Measurements from ENCODE around the gene FAT1.

FAT1 gene

GRCh38 chr4:186754976-186755375, 31.3 kb upstream of the FAT1 start:
- DNase-seq, result no peak

DNA sequence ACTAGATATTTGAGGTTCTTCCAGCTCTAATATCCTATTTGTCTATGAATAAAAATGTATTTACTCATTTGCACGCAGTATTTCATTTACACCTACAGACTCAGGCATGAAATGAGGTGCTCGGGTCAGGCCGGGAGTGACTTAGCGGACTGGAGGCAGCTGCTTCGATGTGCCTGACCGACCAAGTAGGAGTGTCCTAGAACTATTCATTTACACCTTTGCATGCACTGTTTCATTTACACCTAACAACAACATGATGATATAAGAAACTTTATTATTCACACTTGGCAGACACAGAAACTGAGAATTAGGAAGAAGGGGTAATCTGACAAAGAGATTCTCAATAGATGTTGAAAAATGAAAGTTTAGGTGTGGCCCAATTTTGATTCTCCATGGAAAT, 28.7 kb upstream of the FAT1 start:
- DNase-seq, result no peak

GRCh38 chr4:186749611-186750281, 26.1 kb upstream of the FAT1 start:
- DNase-seq, result no peak

- no peak for DNase-seq
Measured at GRCh38 chr4:186746581-186746980, 22.9 kb upstream of the FAT1 start.

DNA sequence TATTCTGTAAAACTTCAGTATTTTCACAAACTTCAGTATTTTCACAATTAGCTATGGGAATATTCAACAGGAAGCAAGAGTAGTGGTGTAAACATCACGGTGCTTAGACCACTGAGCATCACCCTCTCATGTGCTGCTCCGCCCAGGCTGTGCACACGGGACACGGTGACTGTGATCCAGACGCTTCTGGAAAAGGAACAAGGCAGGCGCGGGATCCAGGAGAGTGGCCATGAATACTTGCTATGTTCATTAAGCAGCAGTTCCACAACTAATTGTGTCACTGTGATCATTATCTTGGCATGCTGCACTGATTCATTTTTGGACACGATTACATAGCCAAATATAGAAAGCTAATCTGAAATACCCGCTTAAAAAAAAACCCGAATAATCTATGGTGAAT, 19.6 kb upstream of the FAT1 start:
- no peak for DNase-seq

DNA sequence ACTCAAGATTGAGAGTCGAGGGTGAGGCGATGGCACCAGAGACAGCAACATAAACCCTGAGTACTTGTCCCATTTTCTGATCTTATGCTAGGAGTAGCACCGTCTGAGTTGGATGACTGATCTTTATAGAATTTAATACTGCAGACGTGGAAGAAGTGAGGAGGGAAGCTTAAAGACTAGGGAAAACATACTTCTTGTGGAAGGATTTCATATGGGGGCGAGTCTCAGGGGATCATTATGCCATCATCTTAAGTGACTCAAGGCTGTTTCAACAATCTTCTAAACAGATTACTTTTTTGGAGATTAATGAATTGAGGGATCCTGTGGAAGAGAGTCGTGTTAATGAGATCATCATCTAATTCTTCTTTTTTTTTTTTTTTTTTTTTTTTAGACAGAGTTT, 17.2 kb upstream of the FAT1 start:
- no peak for DNase-seq

DNA sequence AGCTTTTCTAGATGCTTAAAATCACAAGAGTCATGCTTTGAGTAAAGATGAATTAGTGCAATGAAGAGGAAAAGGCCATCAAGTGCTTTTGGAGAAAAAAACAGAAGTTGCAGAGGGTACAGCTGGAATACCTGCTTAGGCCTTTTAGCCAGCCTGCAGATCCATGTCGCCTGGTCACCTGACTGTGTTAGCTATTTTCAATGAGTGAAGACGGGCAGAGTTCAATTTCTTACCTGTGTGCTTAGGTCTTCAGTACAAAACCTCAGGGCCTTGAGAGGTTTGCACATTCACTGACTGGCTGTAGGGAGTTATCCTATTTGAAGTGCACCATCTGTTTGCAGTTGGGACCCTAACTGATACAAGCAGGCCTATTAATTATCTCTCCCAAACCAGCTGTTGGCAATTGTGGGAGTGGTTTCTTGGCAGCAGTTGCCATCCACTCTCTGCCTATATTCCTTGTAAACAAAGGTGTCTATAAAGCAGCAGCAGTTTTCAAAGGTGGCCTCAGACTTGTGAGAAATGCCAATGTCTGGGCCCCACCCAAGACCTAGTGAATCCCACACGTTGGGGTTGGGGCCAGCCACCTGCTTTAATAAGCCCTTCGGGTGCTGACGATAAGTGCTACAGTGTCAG, 16.3 kb upstream of the FAT1 start:
- no peak for DNase-seq

DNA sequence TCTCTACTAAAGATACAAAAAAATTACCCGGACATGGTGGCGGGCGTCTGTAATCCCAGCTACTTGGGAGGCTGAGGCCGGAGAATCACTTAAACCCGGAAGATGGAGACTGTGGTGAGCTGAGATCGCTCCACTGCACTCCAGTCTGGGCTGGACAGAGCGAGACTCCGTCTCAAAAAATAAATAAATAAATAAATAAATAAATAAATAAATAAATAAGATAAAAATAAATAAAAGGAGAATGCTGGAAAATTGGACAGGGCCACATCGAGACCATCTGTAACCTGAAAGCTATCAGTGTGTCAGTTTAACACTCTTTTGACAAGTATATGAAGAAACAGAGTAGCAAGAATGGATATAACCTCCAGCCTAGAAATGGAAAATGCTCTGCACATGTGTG, 15.7 kb upstream of the FAT1 start:
- DNase-seq, result no peak

DNA sequence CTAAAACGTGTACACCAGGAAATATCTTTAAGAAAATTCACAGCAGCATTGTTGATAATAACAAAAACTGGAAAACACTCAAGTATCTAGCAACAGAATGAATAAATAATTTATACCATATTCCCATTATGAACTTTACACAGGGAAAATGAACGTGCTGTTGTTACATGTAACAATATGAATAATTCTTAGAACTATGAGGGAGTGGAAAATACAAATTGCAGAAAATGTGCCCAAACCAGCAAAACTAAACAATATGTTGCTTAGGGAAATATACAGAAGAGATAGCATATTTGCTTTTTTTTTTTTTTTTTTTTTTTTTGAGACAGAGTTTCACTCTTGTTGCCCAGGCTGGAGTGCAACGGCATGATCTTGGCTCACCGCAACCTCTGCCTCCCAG, 14.8 kb upstream of the FAT1 start:
- DNase-seq, result no peak

DNA sequence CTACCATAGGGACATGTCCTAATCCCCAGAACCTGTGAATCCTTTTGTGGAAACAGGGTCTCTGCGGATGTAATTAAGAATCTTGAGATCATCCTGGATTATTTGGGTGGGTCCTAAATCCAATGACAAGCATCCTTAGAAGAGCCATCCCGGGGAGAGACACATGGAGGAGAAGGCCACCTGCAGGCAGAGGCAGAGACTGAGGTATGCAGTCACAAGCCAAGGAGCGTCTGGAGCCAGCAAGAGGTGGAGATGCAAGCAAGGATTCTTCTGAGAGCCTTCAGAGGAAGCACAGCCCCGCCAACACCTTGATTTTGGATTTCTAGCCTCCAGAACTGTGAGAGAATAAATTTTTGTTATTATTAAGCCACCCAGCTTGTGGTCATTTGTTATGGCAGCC, 13.8 kb upstream of the FAT1 start:
- DNase-seq, result no peak

DNA sequence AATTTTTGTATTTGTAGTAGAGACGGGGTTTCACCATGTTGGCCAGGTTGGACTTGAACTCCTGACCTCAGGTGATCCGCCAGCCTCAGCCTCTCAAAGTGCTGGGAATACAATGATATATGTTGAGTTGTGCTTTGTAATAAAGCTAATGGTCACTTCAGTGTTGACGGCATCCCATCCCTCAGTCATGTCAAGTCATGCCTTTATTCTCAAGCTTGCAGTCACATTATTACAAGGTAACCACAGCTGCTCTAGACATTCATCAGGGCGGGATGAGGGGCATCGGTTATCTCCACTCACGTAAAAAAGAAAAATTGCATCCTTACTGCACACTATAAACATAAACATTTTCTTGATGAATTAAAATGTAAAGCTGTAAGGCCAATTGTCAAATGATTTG, 12.8 kb upstream of the FAT1 start:
- no peak for DNase-seq

DNA sequence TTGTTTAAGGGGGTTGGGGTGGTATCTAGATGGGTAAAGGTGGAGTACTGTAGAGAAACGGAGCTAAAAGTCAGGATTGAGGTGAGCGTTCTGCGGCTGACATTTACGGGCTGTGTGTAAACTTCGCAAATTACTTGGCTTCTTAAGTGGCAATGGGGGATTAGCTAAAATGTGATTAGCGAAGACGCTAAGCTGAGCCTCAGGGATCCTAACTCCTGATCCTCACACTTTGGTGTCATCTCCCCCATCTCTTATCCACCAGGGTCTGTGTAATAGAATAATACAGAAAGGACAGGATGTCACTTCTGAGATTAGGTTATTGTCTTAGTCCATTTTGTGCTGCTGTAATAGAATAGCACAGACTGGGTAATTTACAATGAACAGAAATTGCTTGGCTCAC, 10.6 kb upstream of the FAT1 start:
- no peak for DNase-seq

DNA sequence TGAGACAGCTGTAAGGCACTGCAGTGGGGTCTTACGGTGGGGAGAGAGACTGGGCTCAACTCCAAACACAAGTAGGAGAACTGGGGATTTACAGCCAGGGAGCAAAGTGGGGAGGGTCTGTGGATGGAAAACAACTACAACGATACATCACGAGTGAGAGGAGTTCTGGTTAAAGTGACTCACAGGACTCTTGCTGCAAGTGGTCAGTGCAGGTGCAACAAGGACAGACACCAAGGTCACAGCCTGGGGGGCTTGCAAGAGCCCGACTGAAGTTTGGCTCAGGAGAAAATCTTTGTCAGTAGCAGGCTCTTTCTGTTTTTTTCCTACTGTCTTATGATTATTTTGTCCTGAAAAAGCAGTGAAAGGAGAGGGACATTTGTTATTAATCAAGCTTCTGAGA, 10.1 kb upstream of the FAT1 start:
- DNase-seq, result no peak

GRCh38 chr4:186730621-186731020, 7.0 kb upstream of the FAT1 start:
- DNase-seq, result no peak

GRCh38 chr4:186729856-186730255, 6.2 kb upstream of the FAT1 start:
- DNase-seq, result no peak

DNA sequence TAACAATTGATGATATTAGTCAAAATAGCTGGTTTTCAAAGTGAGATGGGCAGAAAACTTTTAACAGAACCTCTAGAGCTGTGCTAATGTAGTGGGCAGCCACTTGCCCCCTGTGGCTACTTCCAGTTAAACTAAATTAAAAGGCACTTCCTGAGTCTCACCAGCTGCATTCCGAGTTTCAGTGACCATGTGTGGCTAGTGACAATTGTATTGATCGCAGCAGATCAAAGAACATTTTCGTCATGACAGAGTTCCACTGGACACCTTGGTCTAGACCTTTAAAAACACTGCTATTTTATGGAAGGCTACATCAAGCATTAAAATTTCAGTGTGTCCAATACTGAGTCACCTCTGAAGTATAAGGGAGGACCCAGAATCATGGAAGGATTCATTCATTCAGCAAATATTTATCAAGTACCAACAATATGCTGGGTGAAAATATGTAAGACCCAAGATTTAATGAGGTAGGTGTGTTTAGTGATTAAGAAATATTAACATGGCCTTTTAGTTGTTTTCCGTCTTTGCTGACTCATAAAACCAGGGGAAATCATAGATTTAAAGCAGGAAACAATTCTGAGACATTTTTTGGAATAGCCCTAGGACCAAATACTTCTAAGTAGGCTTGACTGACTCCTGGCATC, 5.1 kb upstream of the FAT1 start:
- DNase-seq, result no peak

- no peak for DNase-seq
Measured at GRCh38 chr4:186727977-186728519, 4.4 kb upstream of the FAT1 start.

DNA sequence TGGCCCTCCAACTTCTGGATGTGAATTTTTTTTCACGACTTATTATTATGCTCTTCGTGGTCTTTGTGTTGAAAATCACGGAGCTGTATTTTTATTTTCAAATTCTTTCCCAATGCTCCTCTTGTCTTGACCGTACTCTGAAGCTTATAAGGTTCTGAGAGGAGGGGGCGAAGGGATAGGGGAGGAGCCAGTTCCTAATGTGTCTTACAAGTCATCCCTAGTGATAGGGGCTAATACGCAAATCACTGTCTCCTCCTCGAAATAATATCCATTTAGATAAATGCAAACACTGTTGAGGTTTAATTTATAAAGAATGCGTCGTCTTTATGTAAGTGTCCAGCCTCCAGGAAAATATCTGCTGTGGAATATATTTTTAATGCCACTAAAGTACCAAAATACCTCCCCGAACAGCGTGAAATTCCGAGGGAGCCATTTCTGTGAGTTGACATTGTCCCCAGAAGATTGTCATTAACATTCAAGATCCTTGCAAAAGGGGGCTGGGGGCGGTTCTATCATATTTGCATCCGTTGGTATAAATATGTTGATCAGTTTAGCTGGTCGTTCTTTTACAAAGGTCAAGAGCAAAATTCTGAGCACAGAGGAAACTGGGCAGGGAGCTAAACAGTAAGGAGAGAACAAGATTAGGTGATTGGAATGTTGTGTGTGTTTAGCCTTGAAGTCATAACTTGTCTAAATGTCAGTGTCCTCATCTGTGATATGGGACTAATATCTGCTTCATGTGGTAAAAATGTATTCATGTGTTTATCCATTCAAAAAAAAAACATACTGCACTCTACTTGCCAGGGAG, 3.7 kb upstream of the FAT1 start:
- no peak for DNase-seq

- DNase-seq, result no peak
Measured at GRCh38 chr4:186726426-186727168, 2.9 kb upstream of the FAT1 start.

- no peak for DNase-seq
Measured at GRCh38 chr4:186725469-186726425, 2.1 kb upstream of the FAT1 start.

DNA sequence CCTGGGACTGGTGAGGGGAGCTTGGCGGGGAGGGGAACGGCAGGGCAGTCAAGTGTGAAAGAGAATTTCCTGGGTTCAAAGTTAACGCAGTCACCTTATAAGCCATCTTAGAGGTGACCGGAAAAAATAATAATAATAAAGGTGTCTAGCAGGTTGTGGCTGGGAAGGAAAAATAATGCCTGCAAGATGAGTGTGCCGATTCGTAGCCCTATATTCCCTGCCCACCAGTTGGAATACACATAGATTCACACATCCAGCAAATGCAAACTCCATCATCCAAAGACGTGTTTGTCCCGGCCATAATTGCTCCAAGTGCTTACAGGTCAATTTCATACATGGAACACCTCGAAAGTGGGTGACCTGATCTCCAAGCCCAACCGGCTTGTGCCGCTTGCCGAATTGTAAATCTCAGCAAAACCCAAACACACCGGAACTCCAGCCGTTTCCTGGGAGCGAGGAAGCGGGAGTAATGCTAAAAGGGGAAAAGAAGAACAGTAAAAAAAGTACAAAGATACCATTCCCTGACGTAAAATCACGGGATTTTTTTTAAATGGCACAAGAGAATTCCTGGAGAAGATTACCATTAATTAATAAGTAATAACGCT, 1.3 kb upstream of the FAT1 start:
- DNase-seq, result no peak

Measured in NCI-H1436 treated with DMSO at 0.1 percent for 48 hours (cell line).